HPDE6-E6E7 (cell line): Measurements from ENCODE around the gene CXCL14.
A peak's percentile ranks its signal among the peaks of the same experiment; 100 is the strongest.

Experiments used
- DNase-seq: peaks from one replicate; pipeline ENCODE4 v3.0.0; 2011; ENCODE audit warnings: missing footprints; ENCODE audit errors: extremely low spot score

Gene CXCL14

GRCh38 chr5:135568246-135568645 is 10.5 kb downstream of the CXCL14 start:
- DNase-seq, result no peak

GRCh38 chr5:135567661-135568060 is 11.1 kb downstream of the CXCL14 start:
- DNase-seq, result no peak

GRCh38 chr5:135566422-135567400 is 12.1 kb downstream of the CXCL14 start:
- DNase-seq, result no peak

- peak; percentile 48 for DNase-seq
Observed at GRCh38 chr5:135565725-135566421, 12.9 kb downstream of the CXCL14 start.

- DNase-seq, result no peak
Observed at GRCh38 chr5:135565266-135565665, 13.5 kb downstream of the CXCL14 start.

GRCh38 chr5:135564331-135564730 is 14.5 kb downstream of the CXCL14 start:
- no peak for DNase-seq

GRCh38 chr5:135561266-135561665 is 17.5 kb downstream of the CXCL14 start:
- no peak for DNase-seq

- DNase-seq, result peak; percentile 78
Observed at GRCh38 chr5:135560858-135561257, 17.9 kb downstream of the CXCL14 start.

- DNase-seq, result no peak
Observed at GRCh38 chr5:135559354-135559753, 19.4 kb downstream of the CXCL14 start.

GRCh38 chr5:135557076-135557838 is 21.5 kb downstream of the CXCL14 start:
- DNase-seq, result no peak

GRCh38 chr5:135556620-135557019 is 22.2 kb downstream of the CXCL14 start:
- no peak for DNase-seq

GRCh38 chr5:135555530-135555929 is 23.3 kb downstream of the CXCL14 start:
- DNase-seq, result no peak

- DNase-seq, result peak; percentile 60
Observed at GRCh38 chr5:135553688-135554462, 24.9 kb downstream of the CXCL14 start.

- DNase-seq, result peak; percentile 69
Observed at GRCh38 chr5:135551593-135552447, 27.0 kb downstream of the CXCL14 start.

- DNase-seq, result no peak
Observed at GRCh38 chr5:135549413-135549812, 29.4 kb downstream of the CXCL14 start.

GRCh38 chr5:135547590-135548254 is 31.1 kb downstream of the CXCL14 start:
- DNase-seq, result no peak

- no peak for DNase-seq
Observed at GRCh38 chr5:135546912-135547311, 31.9 kb downstream of the CXCL14 start.

GRCh38 chr5:135546101-135546500 is 32.7 kb downstream of the CXCL14 start:
- no peak for DNase-seq

GRCh38 chr5:135545099-135545498 is 33.7 kb downstream of the CXCL14 start:
- DNase-seq, result no peak
